B cell (primary cell): ENCODE results near the gene TNRC6B. TPM values are rescaled to one million over a fixed set of nuclear protein-coding genes. Genes with fewer than 3 reads are reported as not detected.
A peak's percentile ranks its signal among the peaks of the same experiment; 100 is the strongest.

ENCODE experiments used
- ATAC-seq: fragments of 200-7000 bp; cut with Tn5 transposase; one replicate; pipeline ENCODE4 v1.10.0; 2021; ENCODE audit warnings: low read depth, mild to moderate bottlenecking, moderate number of reproducible peaks, moderate library complexity
- CTCF ChIA-PET: fragments of 350-600 bp; sonication (Branson Sonifier 250); formaldehyde crosslinking; loops from one replicate; lab custom pipeline; 2021; ENCODE audit warnings: antibody characterized with exemption, inconsistent platforms; lab: Charles Lee
- POLR2A ChIA-PET: fragments of 350-600 bp; sonication (Branson Sonifier 250); formaldehyde crosslinking; loops from one replicate; lab custom pipeline; 2021; ENCODE audit warnings: antibody characterized with exemption; lab: Charles Lee
- DNase-seq: peaks from one replicate; pipeline ENCODE4 v3.0.0; 2013
- H2AFZ ChIP-seq: 2 replicates; pipeline ENCODE4 v1.6.1; 2012; ENCODE audit warnings: mild to moderate bottlenecking, low read depth, low read length; ENCODE audit not compliant: insufficient read depth, poor library complexity, severe bottlenecking
- H3K27ac ChIP-seq, 2 donors: 1 replicate in 1 of 2; 2 replicates in 1 of 2; pipeline ENCODE4 v1.5.1; 2012 to 2013; ENCODE audit warnings: low read length in 2 of 2, mild to moderate bottlenecking in 2 of 2, moderate library complexity in 1 of 2
- H3K27me3 ChIP-seq, 4 experiments: fragments of 200-600 bp in 1 of 4; sonication (generic) in 1 of 4; replicated peaks in 1 of 4; 1 replicate in 2 of 4; 2 replicates in 2 of 4; pipeline versions ENCODE4 v1.6.1 to v1.7.0; 2013 to 2016; ENCODE audit warnings: low read length in 3 of 4, mild to moderate bottlenecking in 2 of 4, mixed read lengths in 1 of 4, moderate library complexity in 1 of 4; ENCODE audit not compliant: insufficient read depth in 4 of 4, control insufficient read depth in 3 of 4; ENCODE audit errors: control extremely low read depth in 1 of 4
- H3K36me3 ChIP-seq, 2 experiments: replicated peaks in 1 of 2; 1 replicate in 1 of 2; 2 replicates in 1 of 2; pipeline versions ENCODE4 v1.6.1 to v1.7.1; 2013; ENCODE audit warnings: low read length in 1 of 2; ENCODE audit not compliant: insufficient read depth in 2 of 2, control insufficient read depth in 1 of 2; ENCODE audit errors: control extremely low read depth in 1 of 2, extremely low read depth in 1 of 2
- H3K4me1 ChIP-seq, 2 donors: fragments of 200-600 bp in 1 of 2; sonication (generic) in 1 of 2; 1 replicate in 1 of 2; 2 replicates in 1 of 2; pipeline versions ENCODE4 v1.5.1 to v1.6.1; 2013 to 2017; ENCODE audit warnings: low read length in 2 of 2; ENCODE audit not compliant: control insufficient read depth in 2 of 2, insufficient read depth in 2 of 2
- H3K4me2 ChIP-seq: replicated peaks from 2 replicates; pipeline ENCODE3; 2012; ENCODE audit warnings: mild to moderate bottlenecking, low read depth, low read length; ENCODE audit not compliant: poor library complexity, severe bottlenecking
- H3K4me3 ChIP-seq, 5 experiments: fragments of 200-600 bp in 1 of 5; sonication (generic) in 1 of 5; 1 replicate in 3 of 5; 2 replicates in 2 of 5; pipeline versions ENCODE4 v1.5.1 to v1.7.0; 2011 to 2016; ENCODE audit warnings: low read length in 4 of 5, mild to moderate bottlenecking in 4 of 5, low read depth in 2 of 5, control low read depth in 1 of 5, moderate library complexity in 1 of 5; ENCODE audit not compliant: insufficient read depth in 1 of 5; ENCODE audit errors: control extremely low read depth in 1 of 5, extremely low read depth in 1 of 5
- H3K79me2 ChIP-seq: fragments of 200-600 bp; sonication (generic); one replicate; pipeline ENCODE4 v1.6.0; 2016; ENCODE audit warnings: low read length; ENCODE audit not compliant: control insufficient read depth, insufficient read depth
- H3K9ac ChIP-seq: fragments of 200-600 bp; sonication (generic); 2 replicates; pipeline ENCODE4 v1.6.1; 2017; ENCODE audit warnings: mild to moderate bottlenecking, low read length, moderate library complexity
- H3K9me3 ChIP-seq, 3 donors: one replicate each; pipeline versions ENCODE4 v1.6.1 to v1.7.1; 2013; ENCODE audit warnings: low read length in 2 of 3; ENCODE audit not compliant: control insufficient read depth in 2 of 3, insufficient read depth in 1 of 3; ENCODE audit errors: control extremely low read depth in 1 of 3
- H4K20me1 ChIP-seq: 2 replicates; pipeline ENCODE4 v1.6.0; 2012; ENCODE audit warnings: mild to moderate bottlenecking, low read length; ENCODE audit not compliant: insufficient read depth, control insufficient read depth, poor library complexity, severe bottlenecking
- H3K27ac Mint-ChIP-seq: one replicate; pipeline ENCODE4 v1.8.0; 2021; ENCODE audit warnings: mixed read lengths
- H3K27me3 Mint-ChIP-seq: one replicate; pipeline ENCODE4 v1.8.0; 2021; ENCODE audit warnings: mixed read lengths
- H3K4me1 Mint-ChIP-seq: one replicate; pipeline ENCODE4 v1.8.0; 2021; ENCODE audit warnings: mixed read lengths
- H3K4me3 Mint-ChIP-seq: one replicate; pipeline ENCODE4 v1.8.0; 2021; ENCODE audit warnings: mixed read lengths
- H3K9me3 Mint-ChIP-seq: one replicate; pipeline ENCODE4 v1.8.0; 2022; ENCODE audit warnings: mixed read lengths; ENCODE audit not compliant: insufficient read depth
- CTCF ChIP-seq: fragments of 200-600 bp; IDR thresholded peaks from one replicate; pipeline ENCODE4 v1.8.0; 2022; ENCODE audit warnings: antibody characterized with exemption, mild to moderate bottlenecking
- EZH2 ChIP-seq: IDR thresholded peaks from 2 replicates; pipeline ENCODE4 v1.6.1; 2012; ENCODE audit warnings: borderline replicate concordance, low read depth, mild to moderate bottlenecking, moderate library complexity, low read length; ENCODE audit not compliant: insufficient read depth, poor library complexity, severe bottlenecking
- WGBS: methylation state at CpG from one replicate; pipeline ENCODE4 v1.1.5; 2013; ENCODE audit warnings: missing lambda C conversion rate; ENCODE audit not compliant: insufficient coverage; 5-methylcytosine and 5-hydroxymethylcytosine counted together
- intact Hi-C: fragments of 100-400 bp; cut with micrococcal nuclease; formaldehyde crosslinking; loops from one replicate; pipeline ENCODE4 v1.10.0; 2022
- polyA plus RNA-seq: library from polyadenylated mRNA; depleted of rRNA; stranded (reverse); fragments of >200 nt; gene quantifications from 2 replicates; pipeline ENCODE4 v1.2.3, GENCODE V29; 2012
- total RNA-seq, 2 donors: library from RNA; stranded (reverse); fragments of 120-200 nt in 1 of 2; gene quantifications; 1 replicate in 1 of 2; 2 replicates in 1 of 2; pipeline versions ENCODE4 v1.2.3 to v1.2.4, GENCODE V29; 2013 to 2022

TNRC6B gene
- total and polyA plus RNA-seq, 2 donors (not counting 1 experiment from before 2014, with no cell fraction given): 28.8 to 210 TPM

GRCh38 chr22:40210818-40211217, 33.1 kb downstream of the TNRC6B start:
- ATAC-seq (peak; percentile 89), DNase-seq (peak; percentile 74)
- Histone ChIP-seq H3K36me3 (peaks cover 2 to 8% of the 10 kb centered on the region in 2 experiments), H3K9ac (no peak overlapping the region), H3K79me2 (peaks cover 86% of the 10 kb centered on the region), H4K20me1 (peaks cover 83% of the 10 kb centered on the region), H2AFZ (no peak overlapping the region), H3K4me3 (no peak overlapping the region), H3K9me3 (no peaks in the 10 kb centered on the region), H3K4me1 (peaks cover 43 to 52% of the 10 kb centered on the region in 2 donors), H3K4me2 (peak overlapping the region; percentile 54), H3K27me3 (no peaks in the 10 kb centered on the region), H3K27ac (peak overlapping the region in 1 of 2 donors; percentile 54)
- Mint-ChIP-seq H3K4me1 (peaks cover 72% of the 10 kb centered on the region), H3K9me3 (no peaks in the 10 kb centered on the region), H3K27ac (peak overlapping the region; percentile 75), H3K4me3 (peak overlapping the region; percentile 54), H3K27me3 (no peaks in the 10 kb centered on the region)
- 0% methylated on average over 1 of the region's 1 CpG for WGBS
- intact Hi-C loops: loop anchor here (2.0 kb wide), 1 partner anchor 34 kb away; the partner anchor contains the start of gene TNRC6B
- TF ChIP-seq EZH2 (no peak), CTCF (no peak)
- ChIA-PET POLR2A (no interaction called here), CTCF (interaction anchor here (1.2 kb wide), 1 partner anchor 34 kb away, joined by 3 read pairs; the partner anchor contains the start of gene TNRC6B)

- H3K4me1 ChIP-seq: peaks cover 51 to 60% of the 10 kb centered on the region in 2 donors
- DNase-seq (no peak), ATAC-seq (no peak)
- Mint-ChIP-seq H3K27me3 (no peaks in the 10 kb centered on the region), H3K4me3 (peak overlapping the region; percentile 14), H3K4me1 (peaks cover 80% of the 10 kb centered on the region), H3K27ac (peak overlapping the region; percentile 75), H3K9me3 (no peaks in the 10 kb centered on the region)
- ChIA-PET CTCF (interaction anchor here (1.1 to 1.2 kb wide), 2 partner anchors 34 kb away, joined by 3 read pairs; partner anchors contain the start of gene TNRC6B), POLR2A (no interaction called here)
- H3K36me3 ChIP-seq: peaks cover 2 to 6% of the 10 kb centered on the region in 2 experiments
- H2AFZ ChIP-seq: no peak overlapping the region
- peak overlapping the region in 1 of 2 donors; percentile 54 for H3K27ac ChIP-seq
- H3K4me2 ChIP-seq: peak overlapping the region; percentile 54
- H4K20me1 ChIP-seq: peaks cover 88% of the 10 kb centered on the region
- 85% methylated on average over 8 of the region's 12 CpGs for WGBS
- TF ChIP-seq EZH2: no peak
- TF ChIP-seq CTCF: no peak
- no peaks in the 10 kb centered on the region for H3K9me3 ChIP-seq
- no peak overlapping the region for H3K9ac ChIP-seq
- peaks cover 86% of the 10 kb centered on the region for H3K79me2 ChIP-seq
- no peak overlapping the region for H3K4me3 ChIP-seq
- intact Hi-C loops: loop anchor here (2.0 kb wide), 1 partner anchor 35 kb away; the partner anchor contains the start of gene TNRC6B
- H3K27me3 ChIP-seq: no peaks in the 10 kb centered on the region
Measured at GRCh38 chr22:40211476-40212054, 33.8 kb downstream of the TNRC6B start.
